ENCODE data around the gene PTPRG.

The PTPRG gene

DNA sequence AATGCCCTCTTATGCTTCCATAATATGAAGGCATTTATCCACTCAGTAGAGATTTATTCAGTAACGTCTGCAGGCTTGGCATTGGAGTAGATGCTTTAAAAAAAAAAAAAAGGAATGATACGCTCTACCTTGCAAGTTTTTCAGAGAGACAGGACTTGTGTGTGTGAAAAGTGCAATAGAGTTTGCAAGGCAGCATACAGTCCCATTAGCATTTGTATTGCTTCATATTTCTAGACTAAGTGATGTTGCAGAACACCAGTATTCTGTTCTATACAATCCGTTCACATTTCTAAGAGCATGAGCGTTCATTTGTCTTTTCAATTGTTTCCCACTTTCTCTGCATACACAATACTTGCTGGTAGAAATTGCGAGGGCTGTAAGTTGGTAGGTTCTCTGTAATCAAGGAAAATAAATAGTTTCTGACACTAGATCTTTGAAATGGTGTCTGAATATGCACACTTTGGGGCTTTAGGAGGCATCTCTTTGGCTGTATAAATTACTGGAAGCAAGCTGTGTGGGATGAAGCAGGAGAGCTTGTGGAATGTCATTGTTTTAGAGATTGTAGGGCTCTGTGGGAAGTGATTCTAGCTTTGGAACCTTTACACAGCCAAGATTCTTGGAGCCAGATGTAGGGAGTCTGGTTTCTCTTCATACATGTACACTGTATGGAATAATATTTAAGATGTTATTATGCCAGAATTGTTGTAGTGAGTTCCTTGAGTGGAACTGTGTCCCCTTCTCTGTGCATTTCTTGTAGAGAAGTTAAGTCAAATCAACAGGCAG lies 549.3 kb downstream of the PTPRG start:
- in situ Hi-C loops (cut with HindIII; ENCODE audit: low pct_ligation_motif_present, low sequenced_read_pairs): no loop called here
- no peak overlapping the region for H3K4me3 ChIP-seq (ENCODE audit: low read depth, low read length)
- TF ChIP-seq, protein P1, sequence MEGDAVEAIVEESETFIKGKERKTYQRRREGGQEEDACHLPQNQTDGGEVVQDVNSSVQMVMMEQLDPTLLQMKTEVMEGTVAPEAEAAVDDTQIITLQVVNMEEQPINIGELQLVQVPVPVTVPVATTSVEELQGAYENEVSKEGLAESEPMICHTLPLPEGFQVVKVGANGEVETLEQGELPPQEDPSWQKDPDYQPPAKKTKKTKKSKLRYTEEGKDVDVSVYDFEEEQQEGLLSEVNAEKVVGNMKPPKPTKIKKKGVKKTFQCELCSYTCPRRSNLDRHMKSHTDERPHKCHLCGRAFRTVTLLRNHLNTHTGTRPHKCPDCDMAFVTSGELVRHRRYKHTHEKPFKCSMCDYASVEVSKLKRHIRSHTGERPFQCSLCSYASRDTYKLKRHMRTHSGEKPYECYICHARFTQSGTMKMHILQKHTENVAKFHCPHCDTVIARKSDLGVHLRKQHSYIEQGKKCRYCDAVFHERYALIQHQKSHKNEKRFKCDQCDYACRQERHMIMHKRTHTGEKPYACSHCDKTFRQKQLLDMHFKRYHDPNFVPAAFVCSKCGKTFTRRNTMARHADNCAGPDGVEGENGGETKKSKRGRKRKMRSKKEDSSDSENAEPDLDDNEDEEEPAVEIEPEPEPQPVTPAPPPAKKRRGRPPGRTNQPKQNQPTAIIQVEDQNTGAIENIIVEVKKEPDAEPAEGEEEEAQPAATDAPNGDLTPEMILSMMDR (IDR thresholded peaks at IDR 0.05; ENCODE audit: low read depth, low read length, missing control alignments): no peak
- no peaks in the 10 kb centered on the region for H3K27me3 ChIP-seq (replicated peaks)
- H3K27ac ChIP-seq: no peak overlapping the region
- no peak for DNase-seq
- H3K36me3 ChIP-seq (replicated peaks): no peaks in the 10 kb centered on the region

DNA sequence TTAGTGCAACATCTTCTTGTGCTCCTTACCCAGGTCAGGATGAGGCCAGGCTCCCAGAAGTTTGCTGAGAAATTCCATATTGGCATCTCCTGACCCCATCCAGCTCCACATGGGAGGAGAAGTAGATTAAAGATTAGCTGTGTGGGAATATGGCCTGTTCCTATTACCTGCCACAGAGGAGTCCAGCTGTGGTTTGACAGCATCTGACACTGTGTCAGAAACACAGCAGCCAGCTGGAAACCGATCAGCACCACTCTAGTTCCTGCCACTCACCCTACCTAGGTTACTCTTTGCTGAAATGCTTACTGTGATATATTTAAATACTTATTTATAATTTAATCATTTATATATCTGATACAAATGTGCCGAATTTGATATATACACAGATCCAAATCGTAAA lies 551.7 kb downstream of the PTPRG start:
- TF ChIP-seq, protein P1 (IDR thresholded peaks at IDR 0.05; ENCODE audit: low read depth, low read length, missing control alignments): no peak
- in situ Hi-C loops (cut with HindIII; ENCODE audit: low pct_ligation_motif_present, low sequenced_read_pairs): no loop called here
- no peak overlapping the region for H3K4me3 ChIP-seq (ENCODE audit: low read depth, low read length)
- H3K36me3 ChIP-seq (replicated peaks): no peaks in the 10 kb centered on the region
- DNase-seq: no peak
- no peaks in the 10 kb centered on the region for H3K27me3 ChIP-seq (replicated peaks)
- H3K27ac ChIP-seq: no peak overlapping the region

DNA sequence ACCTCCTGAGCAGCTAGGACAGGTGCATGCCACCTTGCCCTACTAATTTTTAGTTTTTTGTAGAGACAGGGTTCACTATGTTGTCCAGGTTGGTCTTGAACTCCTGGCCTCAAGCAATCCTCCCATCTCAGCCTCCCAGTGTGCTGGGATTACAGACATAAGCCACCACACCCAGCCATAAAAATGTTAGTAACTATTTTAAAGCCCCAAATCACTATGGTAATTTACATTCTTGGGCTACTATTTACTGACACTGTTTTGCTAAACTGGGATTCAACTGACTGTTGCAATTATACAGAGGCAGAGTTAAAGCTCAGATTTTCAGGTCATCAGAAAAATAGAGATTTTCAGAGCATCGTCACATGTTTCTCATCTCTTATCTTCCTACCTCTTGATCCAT lies 553.4 kb downstream of the PTPRG start:
- Histone ChIP-seq H3K27me3 (replicated peaks) (no peaks in the 10 kb centered on the region), H3K27ac (no peak overlapping the region), H3K36me3 (replicated peaks) (no peaks in the 10 kb centered on the region), H3K4me3 (ENCODE audit: low read depth, low read length) (no peak overlapping the region)
- TF ChIP-seq, protein P1 (IDR thresholded peaks at IDR 0.05; ENCODE audit: low read depth, low read length, missing control alignments): no peak
- DNase-seq: no peak
- in situ Hi-C loops (cut with HindIII; ENCODE audit: low pct_ligation_motif_present, low sequenced_read_pairs): no loop called here

DNA sequence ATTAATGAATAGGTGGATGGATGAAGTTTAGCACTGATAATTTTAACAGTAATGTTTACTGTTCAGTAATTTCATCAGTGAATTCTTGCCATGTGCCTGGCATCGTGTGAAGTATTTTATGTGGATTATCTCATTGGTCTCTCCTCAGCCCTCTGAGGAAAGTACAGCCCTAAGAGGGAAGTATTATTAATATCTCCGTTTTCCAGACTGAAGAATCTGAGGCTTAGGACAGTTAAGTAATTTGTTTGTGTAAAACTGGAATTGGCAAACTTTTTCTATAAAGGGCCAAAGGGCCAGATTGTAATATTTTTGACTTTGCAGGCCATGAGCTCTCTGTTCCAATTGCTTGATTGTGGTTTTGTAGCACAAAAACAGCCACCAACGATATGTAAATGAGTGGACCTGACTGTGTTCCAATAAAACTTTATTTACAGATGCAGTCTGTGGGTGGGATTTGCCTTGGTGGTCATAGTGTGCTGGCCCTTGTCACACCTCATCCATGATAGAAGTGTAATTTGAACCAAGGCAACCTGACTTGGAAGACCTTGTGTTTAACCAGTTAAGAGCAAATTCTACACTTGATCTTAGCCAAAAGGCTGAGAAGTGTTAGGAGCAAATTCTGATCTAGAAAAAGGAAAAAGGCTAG lies 556.7 kb downstream of the PTPRG start:
- TF ChIP-seq, protein P1 (IDR thresholded peaks at IDR 0.05; ENCODE audit: low read depth, low read length, missing control alignments): no peak
- in situ Hi-C loops (cut with HindIII; ENCODE audit: low pct_ligation_motif_present, low sequenced_read_pairs): no loop called here
- no peak overlapping the region for H3K27ac ChIP-seq
- DNase-seq: no peak
- no peaks in the 10 kb centered on the region for H3K27me3 ChIP-seq (replicated peaks)
- no peak overlapping the region for H3K4me3 ChIP-seq (ENCODE audit: low read depth, low read length)
- no peaks in the 10 kb centered on the region for H3K36me3 ChIP-seq (replicated peaks)

DNA sequence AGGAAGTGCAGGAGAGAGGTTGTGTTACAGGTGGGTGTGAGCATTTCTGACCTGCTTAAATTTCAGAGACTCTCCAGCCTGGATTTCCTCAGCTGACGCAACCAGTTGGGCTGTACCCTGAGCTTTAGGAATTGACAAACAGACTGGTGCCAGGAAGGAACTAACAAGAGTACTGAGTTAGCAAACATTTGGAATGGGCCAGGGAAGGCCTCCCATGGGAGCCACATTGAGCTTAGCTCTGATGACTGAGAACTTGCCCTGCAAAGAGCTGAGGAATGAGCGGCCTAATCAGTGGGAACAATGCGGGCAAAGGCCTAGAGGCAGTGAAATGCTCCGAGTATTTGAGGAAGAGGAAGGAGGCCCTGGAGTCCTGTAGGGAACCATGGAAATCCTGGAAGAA lies 557.8 kb downstream of the PTPRG start:
- Histone ChIP-seq H3K27me3 (replicated peaks) (no peaks in the 10 kb centered on the region), H3K27ac (no peak overlapping the region), H3K4me3 (ENCODE audit: low read depth, low read length) (no peak overlapping the region), H3K36me3 (replicated peaks) (no peaks in the 10 kb centered on the region)
- in situ Hi-C loops (cut with HindIII; ENCODE audit: low pct_ligation_motif_present, low sequenced_read_pairs): no loop called here
- TF ChIP-seq, protein P1 (IDR thresholded peaks at IDR 0.05; ENCODE audit: low read depth, low read length, missing control alignments): no peak
- no peak for DNase-seq

All from brain microvascular endothelial cell (primary cell).